Neural cell (in vitro differentiated cells): ENCODE results near the gene LCORL. TPM values are rescaled to one million over a fixed set of nuclear protein-coding genes. Genes with fewer than 3 reads are reported as not detected.

ENCODE experiments used
- H2AFZ ChIP-seq: fragments of 200-600, 300-800 bp; sonication (generic), shearing (Covaris generic); 2 replicates; pipeline ENCODE4 v1.6.0; 2014; ENCODE audit warnings: low read depth, mild to moderate bottlenecking, antibody characterized with exemption, low read length, moderate library complexity
- H3F3A ChIP-seq: fragments of 200-600 bp; shearing (Covaris generic); 2 replicates; pipeline ENCODE4 v1.6.1; 2016; ENCODE audit warnings: mild to moderate bottlenecking, moderate library complexity, mixed read lengths, antibody characterized with exemption, low read length; ENCODE audit not compliant: insufficient read depth, poor library complexity, severe bottlenecking
- H3K27ac ChIP-seq: fragments of 200-600, 300-800 bp; sonication (generic), shearing (Covaris generic); 2 replicates; pipeline ENCODE4 v1.5.1; 2014; ENCODE audit warnings: mild to moderate bottlenecking, low read length, moderate library complexity
- H3K27me3 ChIP-seq: fragments of 300-800, 200-600 bp; sonication (generic), shearing (Covaris generic); 2 replicates; pipeline ENCODE4 v1.6.0; 2014; ENCODE audit warnings: mild to moderate bottlenecking, low read depth, low read length, moderate library complexity; ENCODE audit not compliant: insufficient read depth
- H3K36me3 ChIP-seq: fragments of 300-800, 200-600 bp; sonication (generic), shearing (Covaris generic); 2 replicates; pipeline ENCODE4 v1.5.1; 2014; ENCODE audit warnings: mild to moderate bottlenecking, antibody characterized with exemption, low read length, moderate library complexity; ENCODE audit not compliant: insufficient read depth
- H3K4me2 ChIP-seq: fragments of 300-800, 200-600 bp; sonication (generic), shearing (Covaris generic); 2 replicates; pipeline ENCODE4 v1.6.0; 2014; ENCODE audit warnings: mild to moderate bottlenecking, low read length
- H3K4me3 ChIP-seq: fragments of 300-800, 200-600 bp; sonication (generic), shearing (Covaris generic); 2 replicates; pipeline ENCODE4 v1.5.1; 2014; ENCODE audit warnings: mild to moderate bottlenecking, low read length, moderate library complexity
- H3K79me2 ChIP-seq: fragments of 200-600 bp; shearing (Covaris generic); replicated peaks from 2 replicates; pipeline ENCODE4 v1.6.0; 2014; ENCODE audit warnings: mild to moderate bottlenecking, low read length, moderate library complexity; ENCODE audit not compliant: insufficient read depth
- H3K9ac ChIP-seq: fragments of 300-800, 200-600 bp; sonication (generic), shearing (Covaris generic); 2 replicates; pipeline ENCODE4 v1.6.1; 2016; ENCODE audit warnings: mild to moderate bottlenecking, low read length, mixed read lengths
- H3K9me2 ChIP-seq: fragments of 200-600 bp; shearing (Covaris generic); 2 replicates; pipeline ENCODE4 v1.6.1; 2016; ENCODE audit warnings: mild to moderate bottlenecking, low read length, mixed read lengths; ENCODE audit not compliant: insufficient read depth
- H3K9me3 ChIP-seq: fragments of 200-600, 300-800 bp; sonication (generic), shearing (Covaris generic); 2 replicates; pipeline ENCODE4 v1.6.1; 2016; ENCODE audit warnings: mild to moderate bottlenecking, mixed run types, low read length, moderate library complexity, mixed read lengths
- H4K20me1 ChIP-seq: fragments of 200-600 bp; shearing (Covaris generic); 2 replicates; pipeline ENCODE4 v1.6.1; 2016; ENCODE audit warnings: mild to moderate bottlenecking, mixed run types; ENCODE audit not compliant: insufficient read depth
- EP300 ChIP-seq: fragments of 450-650 bp; conservative IDR thresholded peaks from 2 replicates; pipeline ENCODE4 v1.6.1; 2014; ENCODE audit warnings: antibody characterized with exemption, mild to moderate bottlenecking, moderate library complexity; ENCODE audit not compliant: poor library complexity, severe bottlenecking
- EZH2 ChIP-seq: fragments of 200-600, 300-800 bp; shearing (Covaris generic), sonication (generic); IDR thresholded peaks from 2 replicates; pipeline ENCODE4 v1.6.1; 2014; ENCODE audit warnings: antibody characterized with exemption, low read length, borderline replicate concordance, mild to moderate bottlenecking; ENCODE audit not compliant: insufficient read depth, poor library complexity, severe bottlenecking
- MXI1 ChIP-seq: fragments of 450-650 bp; conservative IDR thresholded peaks from 2 replicates; pipeline ENCODE4 v1.6.1; 2014; ENCODE audit warnings: antibody characterized with exemption, mild to moderate bottlenecking; ENCODE audit not compliant: poor library complexity, severe bottlenecking
- POLR2AphosphoS5 ChIP-seq: IDR thresholded peaks from 2 replicates; pipeline ENCODE4 v1.6.1; 2012
- RAD21 ChIP-seq: fragments of 450-650 bp; conservative IDR thresholded peaks from 2 replicates; pipeline ENCODE4 v1.6.1; 2014; ENCODE audit warnings: antibody characterized with exemption, mild to moderate bottlenecking, moderate library complexity
- SMC3 ChIP-seq: fragments of 450-650 bp; conservative IDR thresholded peaks from 2 replicates; pipeline ENCODE4 v1.6.1; 2014; ENCODE audit warnings: antibody characterized with exemption, mild to moderate bottlenecking, moderate library complexity; ENCODE audit not compliant: poor library complexity
- TAF1 ChIP-seq: IDR thresholded peaks from 2 replicates; pipeline ENCODE4 v1.6.1; 2012; ENCODE audit warnings: low read depth
- polyA plus RNA-seq: library from polyadenylated mRNA; depleted of rRNA; stranded (reverse); fragments of >200 nt; gene quantifications from 2 replicates; pipeline ENCODE4 v1.2.3, GENCODE V29; 2014
- TF ChIP-seq, protein P1 (sequence below): fragments of 450-650 bp; IDR thresholded peaks from 2 replicates; pipeline ENCODE4 v1.5.1; 2014; ENCODE audit warnings: antibody characterized with exemption, mild to moderate bottlenecking, moderate library complexity; ENCODE audit not compliant: poor library complexity, severe bottlenecking
- TF ChIP-seq, protein P2 (sequence below): IDR thresholded peaks from 2 replicates; pipeline ENCODE4 v1.6.1; 2012; ENCODE audit warnings: borderline replicate concordance

Gene LCORL
- polyA plus RNA-seq, 1 donor from 2014 or later, result 49.0 TPM

DNA sequence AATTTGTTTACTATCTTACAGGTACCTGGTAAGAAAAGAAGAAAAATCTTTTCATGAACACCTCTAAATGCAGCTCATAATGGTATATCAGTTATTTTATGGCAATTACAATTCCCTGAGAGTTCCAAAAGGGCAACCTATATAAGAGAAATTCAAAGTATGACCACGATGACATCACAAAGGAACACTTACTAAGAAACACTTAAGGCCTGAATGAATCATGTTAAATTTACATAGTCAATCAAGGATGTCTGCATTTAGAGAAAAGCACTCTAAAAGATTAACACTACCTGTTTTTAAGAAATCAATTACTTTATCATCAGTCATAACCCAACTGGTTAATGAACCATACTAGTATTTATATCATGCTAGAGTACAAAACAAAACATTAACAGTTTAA lies 63.9 kb downstream of the LCORL start:
- no peak for TF ChIP-seq SMC3
- TF ChIP-seq RAD21, result no peak
- TF ChIP-seq, protein P1, sequence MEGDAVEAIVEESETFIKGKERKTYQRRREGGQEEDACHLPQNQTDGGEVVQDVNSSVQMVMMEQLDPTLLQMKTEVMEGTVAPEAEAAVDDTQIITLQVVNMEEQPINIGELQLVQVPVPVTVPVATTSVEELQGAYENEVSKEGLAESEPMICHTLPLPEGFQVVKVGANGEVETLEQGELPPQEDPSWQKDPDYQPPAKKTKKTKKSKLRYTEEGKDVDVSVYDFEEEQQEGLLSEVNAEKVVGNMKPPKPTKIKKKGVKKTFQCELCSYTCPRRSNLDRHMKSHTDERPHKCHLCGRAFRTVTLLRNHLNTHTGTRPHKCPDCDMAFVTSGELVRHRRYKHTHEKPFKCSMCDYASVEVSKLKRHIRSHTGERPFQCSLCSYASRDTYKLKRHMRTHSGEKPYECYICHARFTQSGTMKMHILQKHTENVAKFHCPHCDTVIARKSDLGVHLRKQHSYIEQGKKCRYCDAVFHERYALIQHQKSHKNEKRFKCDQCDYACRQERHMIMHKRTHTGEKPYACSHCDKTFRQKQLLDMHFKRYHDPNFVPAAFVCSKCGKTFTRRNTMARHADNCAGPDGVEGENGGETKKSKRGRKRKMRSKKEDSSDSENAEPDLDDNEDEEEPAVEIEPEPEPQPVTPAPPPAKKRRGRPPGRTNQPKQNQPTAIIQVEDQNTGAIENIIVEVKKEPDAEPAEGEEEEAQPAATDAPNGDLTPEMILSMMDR, result no peak
- no peak for TF ChIP-seq EZH2
- TF ChIP-seq POLR2AphosphoS5, result no peak
- TF ChIP-seq EP300, result no peak
- no peak for TF ChIP-seq MXI1
- H3K9me2 ChIP-seq, result no peaks in the 10 kb centered on the region
- peaks cover 7% of the 10 kb centered on the region for H3K79me2 ChIP-seq
- H3K27me3 ChIP-seq, result no peaks in the 10 kb centered on the region
- H3K9ac ChIP-seq, result no peak overlapping the region
- no peak overlapping the region for H3K4me2 ChIP-seq
- no peaks in the 10 kb centered on the region for H3K9me3 ChIP-seq
- no peak overlapping the region for H3K27ac ChIP-seq
- no peak overlapping the region for H2AFZ ChIP-seq
- no peak overlapping the region for H3K4me3 ChIP-seq
- no peaks in the 10 kb centered on the region for H4K20me1 ChIP-seq
- no peaks in the 10 kb centered on the region for H3F3A ChIP-seq
- peaks cover 16% of the 10 kb centered on the region for H3K36me3 ChIP-seq

DNA sequence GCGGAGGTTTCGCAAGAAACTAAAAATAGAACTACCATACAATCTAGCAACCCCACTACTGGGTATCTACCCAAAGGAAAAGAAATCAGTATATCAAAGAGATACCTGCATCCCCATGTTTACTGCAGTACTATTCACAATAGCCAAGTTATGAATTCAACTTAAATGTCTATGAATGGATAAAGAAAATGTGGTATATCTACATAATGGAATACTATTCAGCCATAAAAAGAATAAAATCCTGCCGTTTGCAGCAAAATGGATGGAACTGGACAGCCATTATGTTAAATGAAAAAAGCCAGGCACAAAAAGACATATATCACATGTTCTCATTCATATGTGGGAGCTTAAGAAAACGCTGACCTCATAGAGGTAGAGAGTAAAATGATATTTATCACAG lies 65.3 kb downstream of the LCORL start:
- Histone ChIP-seq H3K27me3 (no peaks in the 10 kb centered on the region), H3K9me3 (no peaks in the 10 kb centered on the region), H3K4me3 (no peak overlapping the region), H3K79me2 (peaks cover 6% of the 10 kb centered on the region), H3K27ac (no peak overlapping the region), H3K4me2 (no peak overlapping the region), H3F3A (no peaks in the 10 kb centered on the region), H2AFZ (no peak overlapping the region), H3K9me2 (no peaks in the 10 kb centered on the region), H3K9ac (no peak overlapping the region), H4K20me1 (no peaks in the 10 kb centered on the region), H3K36me3 (peaks cover 16% of the 10 kb centered on the region)
- no peak for TF ChIP-seq SMC3
- no peak for TF ChIP-seq RAD21
- TF ChIP-seq TAF1, result no peak
- TF ChIP-seq EP300, result no peak
- TF ChIP-seq, protein P1, result no peak
- no peak for TF ChIP-seq MXI1
- TF ChIP-seq, protein P2, sequence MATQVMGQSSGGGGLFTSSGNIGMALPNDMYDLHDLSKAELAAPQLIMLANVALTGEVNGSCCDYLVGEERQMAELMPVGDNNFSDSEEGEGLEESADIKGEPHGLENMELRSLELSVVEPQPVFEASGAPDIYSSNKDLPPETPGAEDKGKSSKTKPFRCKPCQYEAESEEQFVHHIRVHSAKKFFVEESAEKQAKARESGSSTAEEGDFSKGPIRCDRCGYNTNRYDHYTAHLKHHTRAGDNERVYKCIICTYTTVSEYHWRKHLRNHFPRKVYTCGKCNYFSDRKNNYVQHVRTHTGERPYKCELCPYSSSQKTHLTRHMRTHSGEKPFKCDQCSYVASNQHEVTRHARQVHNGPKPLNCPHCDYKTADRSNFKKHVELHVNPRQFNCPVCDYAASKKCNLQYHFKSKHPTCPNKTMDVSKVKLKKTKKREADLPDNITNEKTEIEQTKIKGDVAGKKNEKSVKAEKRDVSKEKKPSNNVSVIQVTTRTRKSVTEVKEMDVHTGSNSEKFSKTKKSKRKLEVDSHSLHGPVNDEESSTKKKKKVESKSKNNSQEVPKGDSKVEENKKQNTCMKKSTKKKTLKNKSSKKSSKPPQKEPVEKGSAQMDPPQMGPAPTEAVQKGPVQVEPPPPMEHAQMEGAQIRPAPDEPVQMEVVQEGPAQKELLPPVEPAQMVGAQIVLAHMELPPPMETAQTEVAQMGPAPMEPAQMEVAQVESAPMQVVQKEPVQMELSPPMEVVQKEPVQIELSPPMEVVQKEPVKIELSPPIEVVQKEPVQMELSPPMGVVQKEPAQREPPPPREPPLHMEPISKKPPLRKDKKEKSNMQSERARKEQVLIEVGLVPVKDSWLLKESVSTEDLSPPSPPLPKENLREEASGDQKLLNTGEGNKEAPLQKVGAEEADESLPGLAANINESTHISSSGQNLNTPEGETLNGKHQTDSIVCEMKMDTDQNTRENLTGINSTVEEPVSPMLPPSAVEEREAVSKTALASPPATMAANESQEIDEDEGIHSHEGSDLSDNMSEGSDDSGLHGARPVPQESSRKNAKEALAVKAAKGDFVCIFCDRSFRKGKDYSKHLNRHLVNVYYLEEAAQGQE, result no peak
- no peak for TF ChIP-seq POLR2AphosphoS5
- no peak for TF ChIP-seq EZH2
